Bronchial epithelial cell (primary cell): ENCODE results near the gene CACFD1. TPM values are rescaled to one million over a fixed set of nuclear protein-coding genes. Genes with fewer than 3 reads are reported as not detected.

ENCODE experiments used
- DNase-seq: peaks from one replicate; pipeline ENCODE4 v3.0.0-alpha.2; 2010; ENCODE audit warnings: low read depth
- FAIRE-seq: peaks from 2 replicates; lab custom pipeline; 2011; peaks lifted over from hg19 to GRCh38; lab: Jason Lieb, UNC
- H3K27me3 ChIP-seq: 2 replicates; pipeline ENCODE4 v1.5.1; 2011; ENCODE audit warnings: low read length; ENCODE audit not compliant: control insufficient read depth, insufficient read depth
- H3K36me3 ChIP-seq: 2 replicates; pipeline ENCODE4 v1.5.1; 2011; ENCODE audit warnings: low read length; ENCODE audit not compliant: control insufficient read depth, insufficient read depth
- H3K4me3 ChIP-seq: 2 replicates; pipeline ENCODE4 v1.5.1; 2011; ENCODE audit warnings: mild to moderate bottlenecking, low read depth, low read length, control low read depth
- total RNA-seq: library from RNA; depleted of rRNA; stranded (reverse); fragments of >200 nt; gene quantifications from 2 replicates; pipeline ENCODE4 v1.2.1, GENCODE V29; 2014
- TF ChIP-seq, protein P1 (sequence below): IDR thresholded peaks from 2 replicates; pipeline ENCODE4 v1.5.1; 2011; ENCODE audit warnings: mild to moderate bottlenecking, moderate library complexity, low read length, control low read depth, inconsistent platforms; ENCODE audit not compliant: insufficient read depth, severe bottlenecking

The CACFD1 gene
- total RNA-seq, 1 donor from 2014 or later: 5.5 TPM

DNA sequence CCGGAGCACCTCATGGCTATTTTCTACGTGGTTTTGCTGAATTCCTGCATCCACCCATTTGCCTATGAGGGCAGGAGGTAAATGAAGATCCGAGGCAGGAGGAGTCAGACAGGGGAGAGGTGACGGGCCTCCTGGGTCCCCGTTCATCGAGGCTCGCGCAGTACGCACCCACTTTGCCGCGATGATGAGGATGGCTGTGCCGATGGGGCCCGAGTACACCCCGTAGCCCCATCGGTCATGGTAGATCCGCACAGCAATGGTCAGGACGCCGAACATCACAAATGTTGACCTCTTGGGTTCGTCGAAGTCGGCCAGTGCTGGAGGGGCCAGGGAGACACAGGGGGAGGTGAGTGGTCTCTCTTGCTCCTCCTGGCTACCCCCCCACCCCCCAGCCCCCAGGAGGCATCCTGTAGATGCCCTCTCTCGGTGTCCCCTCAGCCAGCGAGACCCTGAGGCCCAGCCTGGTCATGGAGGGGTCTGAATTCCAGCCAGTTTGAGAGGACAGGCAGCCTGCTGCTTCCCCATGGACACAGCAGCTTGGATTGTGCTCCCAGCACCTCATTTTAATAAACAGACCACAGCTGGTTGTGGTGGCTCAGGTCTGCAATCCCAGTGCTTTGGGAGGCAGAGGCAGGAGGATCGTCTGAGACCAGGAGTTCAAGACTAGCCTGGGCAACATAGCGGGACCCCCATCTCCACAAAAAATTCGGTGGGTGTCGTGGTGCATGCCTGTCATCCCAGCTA, 59.1 kb downstream of the CACFD1 start:
- no peaks in the 10 kb centered on the region for H3K36me3 ChIP-seq
- H3K4me3 ChIP-seq: no peak overlapping the region
- TF ChIP-seq, protein P1, sequence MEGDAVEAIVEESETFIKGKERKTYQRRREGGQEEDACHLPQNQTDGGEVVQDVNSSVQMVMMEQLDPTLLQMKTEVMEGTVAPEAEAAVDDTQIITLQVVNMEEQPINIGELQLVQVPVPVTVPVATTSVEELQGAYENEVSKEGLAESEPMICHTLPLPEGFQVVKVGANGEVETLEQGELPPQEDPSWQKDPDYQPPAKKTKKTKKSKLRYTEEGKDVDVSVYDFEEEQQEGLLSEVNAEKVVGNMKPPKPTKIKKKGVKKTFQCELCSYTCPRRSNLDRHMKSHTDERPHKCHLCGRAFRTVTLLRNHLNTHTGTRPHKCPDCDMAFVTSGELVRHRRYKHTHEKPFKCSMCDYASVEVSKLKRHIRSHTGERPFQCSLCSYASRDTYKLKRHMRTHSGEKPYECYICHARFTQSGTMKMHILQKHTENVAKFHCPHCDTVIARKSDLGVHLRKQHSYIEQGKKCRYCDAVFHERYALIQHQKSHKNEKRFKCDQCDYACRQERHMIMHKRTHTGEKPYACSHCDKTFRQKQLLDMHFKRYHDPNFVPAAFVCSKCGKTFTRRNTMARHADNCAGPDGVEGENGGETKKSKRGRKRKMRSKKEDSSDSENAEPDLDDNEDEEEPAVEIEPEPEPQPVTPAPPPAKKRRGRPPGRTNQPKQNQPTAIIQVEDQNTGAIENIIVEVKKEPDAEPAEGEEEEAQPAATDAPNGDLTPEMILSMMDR: no peak
- peaks cover 6% of the 10 kb centered on the region for H3K27me3 ChIP-seq
- DNase-seq (no peak), FAIRE-seq (no peak)

DNA sequence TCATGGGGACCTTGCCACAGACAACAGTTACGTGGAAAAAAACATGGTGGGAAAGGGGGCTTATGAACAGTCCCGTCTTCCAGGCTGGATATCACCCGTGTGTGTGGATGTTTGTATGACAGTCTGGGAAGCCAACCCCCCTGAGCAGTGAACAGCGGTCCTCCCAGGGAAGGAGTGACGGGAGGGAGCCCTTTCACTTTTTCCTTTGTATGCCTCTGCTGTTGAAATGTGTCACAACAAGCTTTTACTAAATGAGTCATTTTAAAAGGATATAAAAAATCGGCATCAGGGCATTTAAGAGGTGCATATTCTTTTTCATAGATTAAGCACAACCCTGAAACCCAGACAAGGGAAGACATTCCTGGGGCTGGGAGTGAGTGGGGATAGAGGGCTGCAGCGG, 59.9 kb downstream of the CACFD1 start:
- no peak overlapping the region for H3K4me3 ChIP-seq
- TF ChIP-seq, protein P1: no peak
- no peak for FAIRE-seq
- no peaks in the 10 kb centered on the region for H3K36me3 ChIP-seq
- DNase-seq: peak; percentile 54
- H3K27me3 ChIP-seq: peaks cover 8% of the 10 kb centered on the region

DNA sequence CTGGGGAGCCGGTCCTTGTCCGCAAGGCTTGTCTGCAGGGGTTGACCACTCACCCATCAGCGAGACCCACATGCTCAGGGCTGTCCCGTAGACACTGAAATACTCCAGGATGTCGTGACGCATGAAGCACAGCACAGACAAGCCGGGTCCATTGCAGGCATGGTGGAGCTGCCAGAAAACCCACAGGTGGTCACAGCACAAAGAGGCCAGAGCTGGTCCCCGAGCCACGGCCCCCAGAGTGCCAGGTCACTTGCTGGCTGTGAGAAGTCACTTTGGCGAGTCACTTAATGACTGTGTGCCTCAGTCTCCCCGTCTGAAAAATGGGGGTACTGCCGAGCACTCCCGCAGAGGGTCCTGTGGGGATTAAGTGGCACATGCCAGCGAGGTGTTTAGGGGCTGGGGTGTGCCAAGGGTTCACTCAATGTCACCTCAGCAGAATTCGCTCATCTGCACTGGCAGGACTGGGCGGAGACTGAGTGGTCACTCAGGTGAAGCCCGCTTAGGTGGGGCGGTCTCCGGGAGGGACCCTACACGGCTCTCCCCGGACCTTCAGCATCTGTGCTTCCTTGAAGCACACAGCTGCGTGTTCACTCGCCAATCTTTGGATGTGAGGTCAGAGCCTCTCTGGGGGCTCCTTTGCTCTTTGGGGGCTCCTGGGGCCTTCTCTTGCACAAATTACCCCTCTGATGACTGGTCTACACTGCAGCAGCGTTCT, 60.5 kb downstream of the CACFD1 start:
- H3K4me3 ChIP-seq: no peak overlapping the region
- FAIRE-seq (no peak), DNase-seq (no peak)
- H3K36me3 ChIP-seq: no peaks in the 10 kb centered on the region
- TF ChIP-seq, protein P1: no peak
- peaks cover 8% of the 10 kb centered on the region for H3K27me3 ChIP-seq

Other genes starting within 250 kb of the CACFD1 start
- gene ABO, start 184.8 kb upstream of the CACFD1 start, total RNA-seq: 1.8 and 1.9 TPM in 2 replicates
- 9.0 and 11.1 TPM in 2 replicates for gene SURF6, start 123.8 kb upstream of the CACFD1 start, total RNA-seq
- 17.5 and 21.3 TPM in 2 replicates for gene MED22, start 111.8 kb upstream of the CACFD1 start, total RNA-seq
- gene RPL7A, start 111.8 kb upstream of the CACFD1 start, total RNA-seq: 2,200 and 3,023 TPM in 2 replicates
- 23.4 and 44.5 TPM in 2 replicates for gene SURF1, start 103.5 kb upstream of the CACFD1 start, total RNA-seq
- gene SURF2, start 103.4 kb upstream of the CACFD1 start, total RNA-seq: 46.6 and 51.3 TPM in 2 replicates
- 269 and 295 TPM in 2 replicates for gene SURF4, start 83.9 kb upstream of the CACFD1 start, total RNA-seq
- gene STKLD1, start 83.6 kb upstream of the CACFD1 start, total RNA-seq: under 0.01 and 0.38 TPM in 2 replicates
- gene REXO4, start 42.0 kb upstream of the CACFD1 start, total RNA-seq: 13.7 and 15.5 TPM in 2 replicates
- 0.53 and 1.0 TPM in 2 replicates for gene ADAMTS13, start 37.6 kb upstream of the CACFD1 start, total RNA-seq
- gene SLC2A6, start 19.1 kb downstream of the CACFD1 start, total RNA-seq: 2.6 and 2.9 TPM in 2 replicates
- gene MYMK, start 65.0 kb downstream of the CACFD1 start, total RNA-seq: not detected in 2 replicates
- not detected in 2 replicates for gene ADAMTSL2, start 74.7 kb downstream of the CACFD1 start, total RNA-seq
- not detected in 2 replicates for gene FAM163B, start 149.4 kb downstream of the CACFD1 start, total RNA-seq
- not detected in 2 replicates for gene DBH, start 176.4 kb downstream of the CACFD1 start, total RNA-seq